Keratinocyte (primary cell): ENCODE results near the gene KRTAP9-6.
"Not testable (repeated sequence)": the region's sequence is repeated elsewhere in the genome, so short reads cannot be mapped to it uniquely, and the experiment has no call there.

Experiments used
- EZH2 ChIP-seq: IDR thresholded peaks from one replicate; pipeline ENCODE4 v1.6.1; 2012; ENCODE audit warnings: inconsistent platforms, mild to moderate bottlenecking, low read length, moderate library complexity
- TF ChIP-seq, protein P1 (sequence below), 3 experiments: IDR thresholded peaks in 1 of 3; conservative IDR thresholded peaks in 1 of 3; optimal IDR thresholded peaks in 1 of 3; 2 replicates in 2 of 3; 3 replicates in 1 of 3; pipeline versions ENCODE3 to v1.5.1; 2011; ENCODE audit warnings: low read length in 3 of 3, mild to moderate bottlenecking in 3 of 3, moderate library complexity in 2 of 3, control low read depth in 1 of 3, inconsistent platforms in 1 of 3; ENCODE audit not compliant: insufficient read depth in 2 of 3; ENCODE audit errors: extremely low read depth in 1 of 3

DNA sequence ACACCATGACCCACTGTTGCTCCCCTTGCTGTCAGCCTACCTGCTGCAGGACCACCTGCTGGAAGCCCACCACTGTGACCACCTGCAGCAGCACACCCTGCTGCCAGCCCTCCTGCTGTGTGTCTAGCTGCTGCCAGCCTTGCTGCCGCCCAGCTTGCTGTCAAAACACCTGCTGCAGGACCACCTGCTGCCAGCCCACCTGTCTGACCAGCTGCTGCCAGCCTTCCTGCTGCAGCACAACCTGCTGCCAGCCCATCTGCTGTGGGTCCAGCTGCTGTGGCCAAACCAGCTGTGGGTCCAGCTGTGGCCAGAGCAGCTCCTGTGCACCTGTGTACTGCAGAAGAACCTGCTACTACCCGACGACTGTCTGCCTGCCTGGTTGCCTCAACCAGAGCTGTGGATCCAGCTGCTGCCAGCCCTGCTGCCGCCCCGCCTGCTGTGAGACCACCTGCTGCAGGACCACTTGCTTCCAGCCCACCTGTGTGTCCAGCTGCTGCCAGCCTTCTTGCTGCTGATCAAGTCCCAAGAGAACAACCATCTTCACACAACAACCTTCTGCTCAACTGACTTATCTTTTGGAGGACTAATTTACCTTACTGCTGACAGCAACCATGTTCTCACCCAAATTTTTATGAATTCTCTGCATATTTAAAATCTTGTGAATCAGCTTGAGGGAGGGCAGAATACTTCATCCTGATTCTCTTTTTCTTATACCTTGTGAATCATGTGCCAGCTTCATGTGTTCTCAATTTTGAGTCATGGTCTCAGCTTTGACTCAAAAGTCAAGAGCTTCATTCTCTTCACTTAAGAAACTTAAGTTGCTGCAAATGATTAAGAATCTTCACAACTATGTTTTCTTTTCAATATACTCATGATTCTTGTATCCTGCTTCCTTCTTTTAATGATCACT lies 9.5 kb upstream of the KRTAP9-6 start, which contains the start of gene KRTAP9-9:
- not testable (repeated sequence) for TF ChIP-seq EZH2
- TF ChIP-seq, protein P1, sequence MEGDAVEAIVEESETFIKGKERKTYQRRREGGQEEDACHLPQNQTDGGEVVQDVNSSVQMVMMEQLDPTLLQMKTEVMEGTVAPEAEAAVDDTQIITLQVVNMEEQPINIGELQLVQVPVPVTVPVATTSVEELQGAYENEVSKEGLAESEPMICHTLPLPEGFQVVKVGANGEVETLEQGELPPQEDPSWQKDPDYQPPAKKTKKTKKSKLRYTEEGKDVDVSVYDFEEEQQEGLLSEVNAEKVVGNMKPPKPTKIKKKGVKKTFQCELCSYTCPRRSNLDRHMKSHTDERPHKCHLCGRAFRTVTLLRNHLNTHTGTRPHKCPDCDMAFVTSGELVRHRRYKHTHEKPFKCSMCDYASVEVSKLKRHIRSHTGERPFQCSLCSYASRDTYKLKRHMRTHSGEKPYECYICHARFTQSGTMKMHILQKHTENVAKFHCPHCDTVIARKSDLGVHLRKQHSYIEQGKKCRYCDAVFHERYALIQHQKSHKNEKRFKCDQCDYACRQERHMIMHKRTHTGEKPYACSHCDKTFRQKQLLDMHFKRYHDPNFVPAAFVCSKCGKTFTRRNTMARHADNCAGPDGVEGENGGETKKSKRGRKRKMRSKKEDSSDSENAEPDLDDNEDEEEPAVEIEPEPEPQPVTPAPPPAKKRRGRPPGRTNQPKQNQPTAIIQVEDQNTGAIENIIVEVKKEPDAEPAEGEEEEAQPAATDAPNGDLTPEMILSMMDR (optimal IDR thresholded peaks at IDR 0.05 in 1 of 3, IDR thresholded peaks at IDR 0.05 in 1 of 3, conservative IDR thresholded peaks at IDR 0.05 in 1 of 3; ENCODE audit: extremely low read depth in 1 of 3, insufficient read depth in 2 of 3, low read length in 3 of 3): not testable (repeated sequence)
